Fibroblast of skin of right quadriceps (primary cell): Measurements from ENCODE around the gene FILIP1L.
A peak's percentile ranks its signal among the peaks of the same experiment; 100 is the strongest.

ENCODE experiments used
- DNase-seq: peaks from one replicate; pipeline ENCODE4 v3.0.0-alpha.2; 2013

Gene FILIP1L

DNA sequence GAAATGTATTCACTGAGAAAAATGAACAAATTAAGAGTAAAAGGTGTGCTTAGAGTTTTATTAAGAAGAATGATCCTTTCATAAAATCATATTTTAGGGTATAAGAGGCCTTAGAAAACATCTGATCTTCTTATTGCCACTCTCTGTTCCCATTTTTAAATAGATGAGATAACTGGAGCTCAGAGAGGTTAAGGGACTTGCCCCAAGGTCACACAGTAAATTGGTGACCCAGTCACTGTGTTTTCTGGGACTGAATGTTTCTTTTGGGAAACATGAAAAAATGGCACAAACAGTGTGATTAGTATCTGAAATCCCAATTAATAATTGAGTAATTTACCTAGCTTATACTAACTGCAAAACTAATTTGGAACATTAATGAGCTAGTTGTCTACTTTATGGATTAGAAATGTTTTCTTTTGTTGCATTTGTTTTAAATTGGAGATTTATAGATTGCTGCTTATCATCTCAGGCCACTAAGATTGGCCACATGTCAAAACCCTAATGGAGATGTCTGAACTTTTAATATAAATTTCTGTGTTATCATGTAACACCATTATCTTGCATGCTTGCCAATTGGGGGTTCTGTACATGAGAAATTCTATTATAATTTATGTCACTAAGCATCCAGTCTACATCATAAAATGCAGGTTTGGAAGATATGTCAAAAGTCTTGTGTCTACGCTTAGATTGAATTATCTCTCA lies 231.7 kb downstream of the FILIP1L start:
- DNase-seq: no peak

GRCh38 chr3:99881121-99881524 lies 233.2 kb downstream of the FILIP1L start:
- DNase-seq: no peak

DNA sequence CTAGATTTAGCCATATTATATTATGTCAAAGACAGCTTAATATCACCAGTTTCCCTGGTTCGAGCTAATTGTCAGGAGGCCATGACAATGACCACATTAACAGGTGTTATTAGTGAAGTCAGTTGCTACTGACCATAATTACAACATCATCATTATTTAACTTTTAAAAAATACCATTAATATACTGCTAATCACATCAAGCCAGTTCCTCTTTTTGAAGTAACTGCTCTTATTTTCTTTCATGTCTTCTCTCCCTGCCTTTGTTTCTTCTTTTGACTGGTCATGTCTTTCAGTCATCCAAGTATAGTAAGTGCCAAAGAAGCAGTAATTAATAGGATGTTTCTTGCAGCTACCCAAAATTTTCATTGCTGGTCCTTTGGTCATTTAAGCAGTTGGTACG lies 235.0 kb downstream of the FILIP1L start:
- DNase-seq: no peak

DNA sequence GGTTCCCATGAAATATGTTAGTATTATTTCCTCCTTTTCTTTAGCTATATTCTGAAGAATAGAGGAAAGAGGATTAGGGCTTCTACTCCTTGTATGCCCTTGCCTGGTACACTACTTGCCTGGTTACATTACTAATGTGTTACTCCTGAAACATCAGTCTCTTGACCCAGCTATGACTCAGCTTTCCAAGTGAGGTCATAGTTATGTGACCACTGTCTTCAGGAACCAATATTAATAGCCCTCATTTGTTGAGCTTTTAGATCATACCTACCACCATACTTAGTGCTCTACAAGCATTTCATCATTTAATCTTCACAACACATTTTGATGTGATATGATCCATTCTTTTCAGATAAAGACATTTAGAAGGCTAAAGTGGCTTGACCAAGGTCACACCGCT lies 236.3 kb downstream of the FILIP1L start:
- peak; percentile 88 for DNase-seq

GRCh38 chr3:99877031-99877579 lies 237.2 kb downstream of the FILIP1L start:
- DNase-seq: peak; percentile 48

DNA sequence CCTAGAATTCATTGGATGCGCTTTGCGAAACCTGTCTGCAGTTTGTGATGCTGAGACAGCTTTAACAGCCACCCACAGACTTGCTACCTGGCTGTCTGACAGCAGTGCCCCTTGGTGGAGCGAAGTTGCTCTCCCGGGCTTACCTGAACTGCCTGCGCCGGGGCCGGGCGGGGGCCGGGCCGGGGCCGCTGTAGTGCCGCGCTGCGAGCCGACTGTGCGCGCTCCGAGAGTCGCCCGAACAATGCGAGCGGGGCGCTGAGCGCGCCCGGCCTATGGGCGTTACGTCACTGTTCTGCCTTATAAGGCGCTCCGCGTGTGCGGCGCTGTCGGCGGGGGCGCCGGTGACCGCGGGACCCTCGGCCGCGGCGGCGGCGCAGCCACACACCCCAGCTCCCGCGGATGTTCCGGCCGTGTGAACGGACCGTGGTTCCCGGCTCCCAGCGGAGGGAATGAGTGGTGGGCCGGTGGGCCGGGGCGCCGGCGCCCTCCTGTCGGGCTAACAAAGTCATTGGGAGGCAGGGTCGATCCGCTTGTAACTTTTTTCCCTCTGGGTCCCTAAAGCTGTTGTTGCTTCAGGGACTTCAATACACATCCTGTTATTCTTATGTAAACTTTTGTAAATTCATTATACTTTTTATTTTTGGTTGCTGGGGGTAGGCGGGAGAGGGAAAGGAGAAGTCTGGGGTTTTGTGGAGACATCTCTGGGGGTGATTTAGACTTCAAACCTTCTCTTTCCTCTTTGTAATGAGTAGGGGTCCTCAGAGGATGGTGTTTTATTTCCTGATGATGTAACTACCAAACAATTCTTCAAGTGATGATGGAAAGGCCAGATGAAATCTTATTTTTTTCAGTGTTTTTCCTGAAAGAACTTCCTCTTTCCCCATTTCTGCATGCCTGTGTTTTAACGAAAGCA lies 238.1 kb downstream of the FILIP1L start:
- DNase-seq: peak; percentile 88

- DNase-seq: peak; percentile 78
Observed at GRCh38 chr3:99875581-99875928, 238.7 kb downstream of the FILIP1L start.

DNA sequence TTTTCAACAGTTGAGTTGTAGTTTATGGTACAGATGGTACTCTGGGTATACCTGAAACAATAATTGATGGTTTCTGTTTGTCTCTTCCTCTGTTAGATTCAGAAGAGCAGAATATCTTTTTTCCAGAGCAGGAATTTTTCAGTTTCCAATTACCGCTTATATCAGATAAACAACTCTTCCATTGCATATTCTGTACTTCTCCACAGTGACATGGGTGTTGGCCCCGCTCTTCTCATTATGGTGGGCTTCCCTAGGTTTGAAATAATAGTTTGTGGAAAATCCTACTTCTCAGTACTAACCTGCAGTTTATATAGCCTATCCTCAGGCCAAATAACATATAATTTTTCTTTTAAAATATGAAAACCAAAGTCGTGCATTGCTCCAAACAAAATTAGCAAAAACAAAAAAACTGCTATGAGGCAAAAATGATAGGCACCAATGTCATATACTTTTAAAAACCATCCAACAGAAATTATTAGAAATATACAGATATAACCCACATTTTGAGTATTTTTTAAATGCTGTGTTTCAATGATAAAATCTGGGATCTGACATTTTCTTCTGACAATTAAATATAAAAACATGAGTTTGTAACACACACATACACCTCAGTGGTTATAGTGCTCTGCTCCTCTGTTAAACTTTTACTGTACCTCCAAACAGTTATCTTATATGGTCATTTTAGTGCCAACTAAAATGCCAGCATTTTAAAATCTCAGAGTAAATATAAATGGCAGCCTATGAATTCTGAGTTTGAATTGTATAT lies 239.9 kb downstream of the FILIP1L start:
- DNase-seq: no peak

GRCh38 chr3:99873269-99874102 lies 240.8 kb downstream of the FILIP1L start:
- DNase-seq: no peak

DNA sequence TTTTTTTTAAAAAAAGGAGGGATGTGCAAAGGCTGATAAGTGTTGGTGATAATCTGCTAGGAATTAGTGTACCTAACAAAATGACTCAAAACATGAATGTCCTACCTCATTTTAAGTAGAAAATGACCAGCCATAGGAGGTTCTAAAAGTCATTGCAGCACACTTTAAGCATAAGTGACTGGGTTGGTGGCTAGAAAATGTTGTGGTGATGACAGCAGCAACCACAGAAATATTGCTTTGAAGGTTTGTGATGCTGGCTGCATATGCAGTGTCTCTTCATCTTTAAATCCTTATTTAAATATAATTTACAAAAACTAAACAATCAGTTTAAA lies 241.4 kb downstream of the FILIP1L start:
- DNase-seq: peak; percentile 43

GRCh38 chr3:99871231-99872045 lies 242.9 kb downstream of the FILIP1L start:
- DNase-seq: no peak

GRCh38 chr3:99870712-99871111 lies 243.6 kb downstream of the FILIP1L start:
- DNase-seq: no peak

GRCh38 chr3:99869621-99870020 lies 244.7 kb downstream of the FILIP1L start:
- DNase-seq: no peak

DNA sequence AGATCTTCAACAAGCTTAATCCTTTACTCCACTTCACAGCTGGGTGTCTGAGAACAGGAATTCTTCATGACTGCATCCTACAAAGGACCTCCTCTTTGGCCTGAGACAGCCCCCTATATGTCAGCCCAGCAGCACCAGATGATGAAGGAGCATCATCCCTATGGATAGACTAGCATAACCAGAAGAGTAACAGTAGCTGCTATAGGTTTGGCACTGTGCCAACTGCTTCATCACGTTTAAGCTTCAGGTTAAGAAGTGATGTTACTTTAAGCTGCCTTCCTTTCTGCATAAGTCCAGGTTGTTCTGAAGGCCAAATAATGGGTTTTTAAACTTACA lies 246.0 kb downstream of the FILIP1L start:
- DNase-seq: peak; percentile 65

DNA sequence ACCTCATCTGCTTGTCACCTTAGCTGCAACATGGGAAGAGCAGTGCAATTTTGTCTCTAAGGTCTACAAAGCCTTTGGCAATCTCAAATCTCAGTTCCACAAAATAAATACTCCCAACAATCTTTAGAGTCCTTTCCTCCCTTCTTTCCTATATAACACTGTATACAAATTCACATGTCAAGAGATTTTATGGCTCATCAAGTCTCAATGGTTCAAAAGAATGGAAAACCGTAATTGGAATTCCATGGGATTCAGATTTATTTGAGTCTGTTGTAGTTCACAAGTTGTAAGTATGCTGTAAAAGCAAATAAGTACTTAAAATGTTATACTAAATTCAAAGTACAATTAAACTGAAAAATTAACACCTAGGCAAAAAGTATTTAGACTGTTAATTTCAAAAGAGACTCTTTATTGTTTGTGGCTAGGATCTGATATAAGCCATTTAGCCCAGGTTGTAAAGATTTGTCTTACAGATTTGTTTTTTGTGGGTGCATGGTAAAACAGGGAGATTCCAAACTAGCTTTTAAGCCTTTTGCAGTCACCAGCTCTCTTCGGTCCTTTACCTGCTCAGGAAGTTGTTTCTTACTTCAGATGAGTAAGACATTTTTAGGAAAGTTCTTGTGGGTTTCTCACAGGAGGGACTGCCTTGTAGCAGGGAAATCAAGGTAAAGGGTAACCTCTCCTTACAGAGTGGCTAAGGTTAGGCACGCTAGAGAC lies 246.5 kb downstream of the FILIP1L start:
- DNase-seq: no peak

DNA sequence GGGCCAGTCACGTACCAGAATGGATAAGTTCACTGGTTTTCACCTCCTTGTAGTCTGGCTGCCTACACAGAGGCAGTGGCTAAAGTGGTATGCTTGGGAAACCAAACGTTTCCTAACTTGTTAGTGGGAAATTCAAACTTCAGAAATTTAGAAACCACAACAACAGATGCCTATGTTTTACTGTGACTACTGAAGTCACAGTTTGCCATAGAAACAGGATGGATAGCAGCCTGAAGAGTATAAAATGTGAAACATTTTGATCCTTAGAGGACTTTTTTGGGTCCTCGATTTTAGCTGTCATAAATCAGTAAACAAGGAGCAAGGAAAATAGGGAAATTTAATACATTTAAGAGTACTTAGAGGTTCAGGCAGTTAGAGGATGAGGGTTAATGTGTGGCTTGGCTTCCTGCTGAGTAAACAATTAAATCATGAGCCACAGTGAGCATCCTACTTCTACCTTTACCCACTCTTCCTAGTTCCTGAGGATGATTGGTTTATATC lies 248.0 kb downstream of the FILIP1L start:
- DNase-seq: peak; percentile 80

DNA sequence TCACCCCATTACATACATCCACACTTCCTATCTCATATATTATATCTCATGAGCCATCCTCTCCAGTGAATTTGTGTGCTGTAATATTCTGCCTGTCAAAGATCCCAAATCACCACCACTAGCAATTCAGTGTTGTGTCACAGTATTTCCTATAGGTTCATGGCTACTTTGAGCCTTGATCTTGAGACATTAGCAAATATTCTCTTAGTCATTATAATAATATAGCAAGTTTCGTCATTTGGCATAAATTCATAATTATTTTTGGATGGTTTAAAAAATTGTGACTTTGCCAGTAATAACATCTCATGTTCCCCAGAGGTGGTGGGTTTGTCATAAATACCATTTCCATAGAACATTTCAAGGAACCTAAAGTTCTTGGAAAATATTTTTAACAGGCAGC lies 249.0 kb downstream of the FILIP1L start:
- DNase-seq: peak; percentile 71

GRCh38 chr3:99864289-99864688 lies 250.0 kb downstream of the FILIP1L start:
- no peak for DNase-seq

GRCh38 chr3:99863588-99863987 lies 250.7 kb downstream of the FILIP1L start:
- no peak for DNase-seq

DNA sequence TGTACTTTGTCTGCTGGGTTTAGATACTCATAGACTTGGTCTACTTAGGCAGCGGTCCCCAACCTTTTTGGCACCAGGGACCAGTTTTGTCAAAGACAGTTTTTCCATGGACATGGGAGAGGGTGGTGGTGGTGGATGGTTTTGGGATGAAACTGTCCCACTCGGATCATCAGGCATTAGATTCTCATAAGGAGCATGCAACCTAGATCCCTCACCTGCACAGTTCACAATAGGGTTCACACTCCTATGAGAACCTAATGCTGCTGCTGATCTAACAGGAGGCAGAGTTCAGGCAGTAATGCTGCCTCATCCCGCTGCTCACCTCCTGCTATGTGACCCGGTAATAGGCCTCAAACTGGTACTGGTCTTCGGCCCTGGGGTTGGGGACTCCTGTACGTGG lies 251.3 kb downstream of the FILIP1L start:
- no peak for DNase-seq

DNA sequence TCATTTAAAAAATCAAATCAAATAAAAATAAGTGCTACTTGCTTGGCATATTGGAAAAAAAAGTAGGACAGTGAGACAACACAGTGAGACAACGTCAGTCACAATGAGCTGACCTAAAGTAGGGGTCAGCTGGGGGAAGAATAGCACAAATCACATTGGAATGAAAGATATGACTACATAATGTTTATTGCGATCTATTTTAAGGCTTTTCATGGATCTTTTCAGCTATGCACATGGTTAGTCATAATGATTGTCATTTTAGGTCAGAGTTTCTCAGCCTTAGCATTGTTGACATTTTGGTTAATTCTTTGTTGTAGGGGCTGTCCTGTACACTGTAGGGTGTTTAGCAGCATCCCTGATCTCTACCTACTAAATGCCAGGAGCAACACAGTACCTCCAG lies 252.1 kb downstream of the FILIP1L start:
- DNase-seq: peak; percentile 85
